Naive thymus-derived CD8-positive, alpha-beta T cell (primary cell): ENCODE results near the gene BAHCC1. TPM values are rescaled to one million over a fixed set of nuclear protein-coding genes. Genes with fewer than 3 reads are reported as not detected.
A peak's percentile ranks its signal among the peaks of the same experiment; 100 is the strongest.

Experiments used
- ATAC-seq, 2 donors: fragments of 150-1000 bp; cut with Tn5 transposase in 1 of 2; sonication (Bioruptor Pico), chemical (Tn5 transposase) in 1 of 2; 1 replicate in 1 of 2; 2 replicates in 1 of 2; pipeline ENCODE4 v1.10.0; 2021; ENCODE audit warnings: mild to moderate bottlenecking in 2 of 2, moderate library complexity in 2 of 2
- POLR2A ChIA-PET: fragments of 350-600 bp; sonication (Branson Sonifier 250); formaldehyde crosslinking; loops from one replicate; lab custom pipeline; 2021; ENCODE audit warnings: antibody characterized with exemption; lab: Charles Lee
- DNase-seq, 10 donors: peaks; one replicate each; pipeline versions ENCODE4 v3.0.0 to v3.0.0-alpha.2; 2020 to 2022
- H3K27ac Mint-ChIP-seq, 10 donors: one replicate each; pipeline ENCODE4 v1.8.0; 2020 to 2022; ENCODE audit warnings: mild to moderate bottlenecking in 10 of 10, mixed read lengths in 10 of 10, moderate library complexity in 4 of 10, inconsistent platforms in 1 of 10
- H3K27me3 Mint-ChIP-seq, 5 donors: one replicate each; pipeline ENCODE4 v1.8.0; 2021 to 2022; ENCODE audit warnings: mixed read lengths in 5 of 5
- H3K36me3 Mint-ChIP-seq, 3 donors: one replicate each; pipeline ENCODE4 v1.8.0; 2020 to 2022; ENCODE audit warnings: mixed read lengths in 3 of 3, mild to moderate bottlenecking in 2 of 3, inconsistent platforms in 1 of 3
- H3K4me1 Mint-ChIP-seq, 4 donors: one replicate each; pipeline ENCODE4 v1.8.0; 2021 to 2022; ENCODE audit warnings: mixed read lengths in 4 of 4
- H3K4me3 Mint-ChIP-seq, 10 donors: one replicate each; pipeline ENCODE4 v1.8.0; 2020 to 2022; ENCODE audit warnings: mild to moderate bottlenecking in 10 of 10, mixed read lengths in 10 of 10, moderate library complexity in 6 of 10, inconsistent platforms in 1 of 10
- H3K9me3 Mint-ChIP-seq, 9 donors: one replicate each; pipeline ENCODE4 v1.8.0; 2020 to 2022; ENCODE audit warnings: mixed read lengths in 9 of 9, mild to moderate bottlenecking in 3 of 9, inconsistent platforms in 1 of 9, moderate library complexity in 1 of 9
- polyA plus RNA-seq, 3 donors: library from polyadenylated mRNA; unstranded; fragments of 300-500 nt; fragmentation: Illumina TruSeq; gene quantifications; one replicate each; pipeline ENCODE4 v1.2.3, GENCODE V29; 2021
- total RNA-seq, 8 experiments: library from RNA in 2 of 8; stranded (reverse) in 2 of 8; gene quantifications; one replicate each; pipeline ENCODE4 v1.2.3 and lab custom pipeline; 2021 to 2026

Gene BAHCC1
- total and polyA plus RNA-seq, 5 experiments from 2014 or later: not detected

DNA sequence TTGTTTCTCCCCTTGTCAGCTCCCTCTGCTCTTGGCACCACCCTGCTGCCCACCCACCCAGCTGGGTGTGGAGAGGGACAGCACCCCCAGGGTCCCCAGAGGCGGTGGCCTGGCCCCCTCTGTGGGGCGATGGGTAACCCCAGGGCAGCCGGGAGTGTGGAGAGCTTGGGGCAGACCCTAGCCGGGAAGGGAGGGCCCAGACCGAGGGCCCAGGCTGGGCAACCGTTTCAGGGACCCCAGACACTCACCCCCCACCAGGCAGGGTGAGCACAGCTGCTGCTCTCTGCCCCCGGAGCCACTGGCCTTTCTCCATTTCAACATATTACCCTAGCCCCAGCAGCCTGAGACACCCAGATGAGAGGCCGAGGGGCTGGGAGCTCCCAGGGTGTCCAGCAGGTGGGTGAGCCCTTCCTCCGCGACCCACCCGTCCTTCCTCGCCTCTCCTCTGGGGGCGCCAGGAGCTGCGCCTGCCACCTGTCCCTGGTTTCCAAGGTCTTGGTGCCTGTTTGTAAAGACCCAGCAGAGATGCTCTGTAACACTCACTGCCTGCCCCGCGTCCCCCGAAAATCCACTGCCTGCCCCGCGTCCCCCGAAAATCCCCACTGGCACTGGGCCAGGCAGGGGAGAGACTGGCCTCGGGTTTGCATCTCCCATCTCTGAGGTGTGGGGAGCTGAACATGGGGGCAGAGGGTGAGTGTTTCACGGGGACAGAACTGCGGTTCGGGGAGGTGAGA lies 45.4 kb downstream of the BAHCC1 start:
- POLR2A ChIA-PET: no interaction called here
- ATAC-seq (no peak), DNase-seq (no peak)
- Mint-ChIP-seq H3K27me3 (peaks cover 0 to 14% (median 7%) of the 10 kb centered on the region in 5 donors), H3K4me1 (peaks cover 3 to 10% (median 4%) of the 10 kb centered on the region in 4 donors), H3K27ac (no peak overlapping the region), H3K4me3 (no peak overlapping the region), H3K36me3 (no peaks in the 10 kb centered on the region), H3K9me3 (no peaks in the 10 kb centered on the region)

DNA sequence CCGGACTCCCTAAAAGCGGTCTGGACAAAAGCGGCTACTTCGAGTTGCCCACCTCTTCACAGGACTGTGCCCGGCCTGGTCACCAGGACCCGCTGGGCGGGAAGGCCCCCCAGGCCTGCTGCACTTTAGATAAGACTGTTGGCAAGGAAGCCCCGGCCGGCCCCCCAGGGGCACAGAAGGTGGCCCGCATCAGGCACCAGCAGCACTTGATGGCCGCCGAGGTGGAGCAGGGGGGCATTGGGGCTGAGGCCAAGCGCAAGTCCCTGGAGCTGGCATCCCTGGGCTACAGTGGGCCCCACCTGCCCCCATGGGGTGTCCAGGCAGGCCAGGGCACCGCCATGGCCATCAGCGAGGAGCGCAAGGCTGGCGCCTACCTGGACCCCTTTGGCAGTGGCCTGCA lies 47.5 kb downstream of the BAHCC1 start:
- no peak overlapping the region for H3K27ac Mint-ChIP-seq
- DNase-seq: no peak
- POLR2A ChIA-PET: no interaction called here
- H3K4me3 Mint-ChIP-seq: no peak overlapping the region
- H3K36me3 Mint-ChIP-seq: no peaks in the 10 kb centered on the region
- peaks cover 0 to 12% (median 7%) of the 10 kb centered on the region in 5 donors for H3K27me3 Mint-ChIP-seq
- peaks cover 3 to 10% (median 4%) of the 10 kb centered on the region in 4 donors for H3K4me1 Mint-ChIP-seq
- no peaks in the 10 kb centered on the region for H3K9me3 Mint-ChIP-seq
- ATAC-seq: no peak

DNA sequence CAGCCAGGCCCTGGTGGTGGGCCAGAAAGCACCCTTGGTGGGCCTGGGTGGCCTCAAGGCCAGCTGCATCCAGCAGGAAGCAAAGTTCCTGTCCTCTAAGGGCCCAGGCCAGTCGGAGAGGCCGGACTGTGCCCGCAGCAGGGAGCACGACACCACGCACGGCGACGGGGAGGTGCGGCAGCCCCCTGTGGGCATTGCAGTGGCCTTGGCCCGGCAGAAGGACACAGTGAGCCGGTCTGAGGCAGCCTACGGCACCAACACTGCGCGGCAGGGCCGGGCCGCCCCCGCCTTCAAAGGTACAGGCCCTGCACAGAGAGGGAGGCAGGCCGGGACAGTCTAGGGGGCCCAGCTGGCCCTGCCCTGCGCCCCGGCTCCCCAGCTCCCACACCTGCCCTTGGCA lies 48.0 kb downstream of the BAHCC1 start:
- POLR2A ChIA-PET: no interaction called here
- H3K36me3 Mint-ChIP-seq: no peaks in the 10 kb centered on the region
- ATAC-seq: no peak
- no peak for DNase-seq
- H3K27me3 Mint-ChIP-seq: peaks cover 0 to 8% (median 3%) of the 10 kb centered on the region in 5 donors
- peaks cover 3 to 10% (median 4%) of the 10 kb centered on the region in 4 donors for H3K4me1 Mint-ChIP-seq
- H3K4me3 Mint-ChIP-seq: no peak overlapping the region
- H3K9me3 Mint-ChIP-seq: no peaks in the 10 kb centered on the region
- H3K27ac Mint-ChIP-seq: no peak overlapping the region

DNA sequence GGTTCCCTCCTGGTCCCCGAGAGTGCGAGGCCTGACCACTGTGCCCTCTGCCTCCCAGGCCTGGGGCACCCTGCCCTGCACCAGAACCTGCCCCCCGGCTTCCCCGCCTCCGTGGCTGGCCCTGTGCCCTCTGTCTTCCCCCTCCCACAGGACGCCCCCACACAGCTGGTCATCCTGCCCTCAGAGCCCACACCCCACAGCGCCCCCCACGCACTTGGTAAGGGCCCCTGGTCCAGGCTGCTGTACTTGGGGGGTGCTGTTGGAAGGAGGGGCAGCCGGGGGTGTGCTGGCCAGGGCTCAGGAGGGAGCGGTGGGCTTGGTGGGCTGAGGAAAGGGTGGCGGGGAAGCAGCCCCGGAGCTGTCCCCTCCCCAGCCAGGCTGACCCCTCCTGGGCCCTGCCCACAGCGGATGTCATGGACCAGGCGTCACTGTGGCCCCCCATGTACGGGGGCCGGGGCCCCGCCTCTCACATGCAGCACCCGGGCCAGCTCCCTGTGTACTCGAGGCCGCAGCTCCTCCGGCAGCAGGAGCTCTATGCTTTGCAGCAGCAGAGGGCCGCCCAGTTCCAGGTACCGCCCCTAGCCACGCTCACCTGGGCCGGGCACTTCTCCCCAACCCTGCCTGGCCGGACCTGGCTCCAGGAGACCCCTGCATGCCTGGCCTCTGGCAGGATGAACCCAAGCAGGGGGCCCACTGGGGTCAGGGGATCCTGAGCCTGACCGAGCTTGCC lies 49.5 kb downstream of the BAHCC1 start:
- POLR2A ChIA-PET: no interaction called here
- Mint-ChIP-seq H3K4me3 (no peak overlapping the region), H3K36me3 (no peaks in the 10 kb centered on the region), H3K27ac (no peak overlapping the region), H3K4me1 (no peaks in the 10 kb centered on the region), H3K27me3 (peaks cover 0 to 4% (median 0%) of the 10 kb centered on the region in 5 donors), H3K9me3 (no peaks in the 10 kb centered on the region)
- no peak for ATAC-seq
- no peak for DNase-seq

DNA sequence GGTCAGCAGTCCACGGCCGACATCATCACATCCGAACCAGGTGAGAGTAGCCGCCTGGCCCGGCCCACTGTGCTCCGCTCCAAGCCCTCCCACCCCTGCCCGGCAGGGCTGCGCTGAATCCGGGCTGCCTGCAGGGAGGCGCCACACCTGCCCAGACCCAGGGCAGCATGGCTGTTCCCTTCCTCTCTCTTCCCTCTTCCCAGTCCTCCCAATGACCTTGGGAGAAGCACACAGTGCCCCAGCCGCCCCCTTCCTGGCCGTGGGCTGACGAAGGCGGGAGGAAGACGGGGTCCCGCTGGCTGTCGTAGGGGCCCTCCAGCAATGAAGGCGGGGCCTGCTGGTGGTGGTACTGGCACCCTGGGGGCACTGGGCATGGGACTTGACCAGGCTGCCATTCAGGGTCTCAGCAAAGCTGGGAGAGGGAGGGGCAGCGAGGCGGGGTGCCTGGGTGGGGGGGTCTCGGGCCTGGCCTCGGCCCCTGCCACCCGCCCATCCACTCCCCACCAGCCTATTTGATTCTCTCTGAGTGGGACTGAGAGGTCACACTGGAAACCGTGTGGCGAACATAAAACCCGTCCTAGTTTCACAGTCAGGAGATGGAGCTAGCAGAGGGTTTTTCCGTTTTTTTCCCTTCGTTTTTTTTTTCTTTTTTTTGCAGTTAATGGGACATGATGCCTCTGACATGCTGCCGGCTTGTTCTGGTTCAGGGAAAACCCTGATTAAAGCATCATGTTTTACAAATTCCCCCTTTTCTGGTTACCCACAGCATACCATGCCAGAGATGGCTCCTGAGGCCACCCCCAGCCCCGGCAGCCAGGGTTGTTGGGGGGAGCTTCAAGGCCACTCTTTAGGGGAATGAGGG lies 50.6 kb downstream of the BAHCC1 start:
- ATAC-seq: no peak
- no peak for DNase-seq
- Mint-ChIP-seq H3K4me3 (no peak overlapping the region), H3K9me3 (no peaks in the 10 kb centered on the region), H3K27me3 (peaks cover 0 to 2% (median 0%) of the 10 kb centered on the region in 5 donors), H3K27ac (no peak overlapping the region), H3K36me3 (no peaks in the 10 kb centered on the region), H3K4me1 (no peaks in the 10 kb centered on the region)
- POLR2A ChIA-PET: no interaction called here

DNA sequence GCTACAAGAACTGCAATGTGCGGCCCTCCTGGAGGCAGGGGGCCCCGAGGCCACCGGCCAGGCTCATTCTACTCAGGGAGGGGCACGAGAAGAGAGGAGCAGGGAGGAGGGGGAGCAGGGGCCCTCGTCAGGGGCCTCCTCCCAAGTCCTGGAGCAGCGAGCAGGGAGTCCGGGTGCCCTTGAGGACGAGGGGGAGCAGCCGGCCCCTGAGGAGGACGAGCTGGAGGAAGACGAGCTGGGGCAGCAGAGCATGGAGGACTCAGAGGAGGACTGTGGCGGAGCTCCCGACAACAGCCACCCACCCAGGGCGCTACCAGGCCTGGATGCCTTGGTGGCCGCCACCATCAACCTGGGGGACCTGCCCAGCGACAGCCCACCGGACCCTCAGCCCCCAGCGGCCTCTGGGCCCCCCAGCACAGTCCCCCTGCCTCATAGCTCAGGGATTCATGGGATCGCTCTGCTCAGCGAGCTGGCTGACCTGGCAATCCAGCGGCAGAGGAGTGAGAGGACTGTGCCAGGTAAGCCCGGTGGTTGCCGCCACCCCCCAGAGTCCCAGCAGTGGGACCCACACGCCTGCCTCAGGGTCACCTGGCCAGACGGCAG lies 52.2 kb downstream of the BAHCC1 start:
- POLR2A ChIA-PET: interaction anchor here (0.5 kb wide), 1 partner anchor 299 kb away, joined by 5 read pairs; no protein-coding TSS in a partner anchor

DNA sequence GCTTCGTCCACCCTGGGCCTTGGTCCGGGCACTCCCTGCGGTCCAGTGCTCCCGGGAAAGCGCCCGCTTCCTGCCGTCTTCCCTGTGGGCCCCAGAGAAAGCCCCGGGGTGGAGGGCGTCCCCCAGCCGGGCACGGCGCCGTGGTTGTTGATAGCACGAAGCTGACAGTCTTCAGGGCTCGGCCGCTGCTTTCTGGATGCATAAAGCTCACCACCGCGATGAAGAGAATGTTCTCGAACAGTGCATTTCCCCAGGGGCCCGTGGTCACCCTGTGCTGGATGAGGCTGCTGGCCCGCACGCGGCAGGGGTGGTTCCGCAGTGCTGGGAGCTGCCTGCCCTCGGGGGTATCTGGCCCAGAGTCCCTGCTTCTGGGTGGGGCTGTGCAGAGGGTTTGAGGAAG lies 53.2 kb downstream of the BAHCC1 start:
- POLR2A ChIA-PET: no interaction called here

More for the DNA sequence above, 52.2 kb downstream of the BAHCC1 start:
- Mint-ChIP-seq H3K27ac (no peak overlapping the region), H3K36me3 (no peaks in the 10 kb centered on the region), H3K27me3 (no peaks in the 10 kb centered on the region), H3K9me3 (no peaks in the 10 kb centered on the region), H3K4me1 (no peaks in the 10 kb centered on the region), H3K4me3 (no peak overlapping the region)
- ATAC-seq (no peak), DNase-seq (no peak)

DNA sequence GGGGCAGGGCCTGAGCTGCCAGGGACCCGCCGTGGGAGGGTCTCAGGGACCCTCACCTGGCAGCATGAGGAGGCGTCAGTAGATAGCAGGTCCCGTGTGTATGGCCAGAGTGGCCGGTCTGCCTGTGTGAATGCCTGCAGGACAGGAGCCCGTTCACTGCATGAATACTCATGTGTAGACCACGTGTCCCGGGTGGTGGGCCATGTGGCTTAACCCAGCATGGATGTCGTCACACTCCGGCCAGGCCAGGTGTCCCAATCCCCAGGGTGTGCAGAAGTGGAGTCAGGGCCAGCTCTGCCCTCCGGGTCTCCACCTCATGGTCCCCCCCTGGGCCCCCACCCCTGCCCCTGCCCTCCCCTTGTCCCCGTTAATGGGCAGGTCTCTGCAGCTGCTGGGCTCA lies 53.7 kb downstream of the BAHCC1 start:
- no peak for ATAC-seq
- peaks cover 2 to 10% (median 7%) of the 10 kb centered on the region in 4 donors for H3K4me1 Mint-ChIP-seq
- no peaks in the 10 kb centered on the region for H3K36me3 Mint-ChIP-seq
- POLR2A ChIA-PET: no interaction called here
- H3K4me3 Mint-ChIP-seq: no peak overlapping the region
- no peak for DNase-seq
- H3K27me3 Mint-ChIP-seq: peaks cover 0 to 2% (median 0%) of the 10 kb centered on the region in 5 donors
- no peak overlapping the region for H3K27ac Mint-ChIP-seq
- no peaks in the 10 kb centered on the region for H3K9me3 Mint-ChIP-seq

More for the DNA sequence above, 53.2 kb downstream of the BAHCC1 start:
- H3K4me1 Mint-ChIP-seq: peaks cover 2 to 5% (median 4%) of the 10 kb centered on the region in 4 donors
- no peaks in the 10 kb centered on the region for H3K9me3 Mint-ChIP-seq
- no peak overlapping the region for H3K27ac Mint-ChIP-seq
- no peaks in the 10 kb centered on the region for H3K36me3 Mint-ChIP-seq
- no peak overlapping the region for H3K4me3 Mint-ChIP-seq
- peaks cover 0 to 2% (median 0%) of the 10 kb centered on the region in 5 donors for H3K27me3 Mint-ChIP-seq
- ATAC-seq: no peak
- no peak for DNase-seq

DNA sequence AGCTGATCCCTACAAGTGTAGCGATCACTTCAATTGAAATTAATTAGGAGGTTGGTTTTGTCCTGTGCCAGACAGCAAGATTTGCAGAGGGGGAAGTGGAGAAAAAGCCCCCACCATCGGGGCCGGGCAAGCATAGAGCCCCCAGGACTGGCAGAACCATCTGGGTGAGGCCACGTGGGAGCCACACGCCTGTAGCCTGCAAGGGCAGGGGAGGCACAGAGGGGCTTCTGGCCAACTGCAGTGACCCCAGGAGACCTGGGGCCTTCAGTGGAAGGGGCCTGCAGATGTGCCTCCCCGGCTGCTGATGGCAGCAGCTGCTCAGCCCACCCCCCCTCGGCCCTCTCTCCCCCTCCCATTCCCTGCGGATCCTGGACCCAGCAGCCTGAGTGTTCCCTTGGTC lies 54.1 kb downstream of the BAHCC1 start:
- peaks cover 2 to 12% (median 9%) of the 10 kb centered on the region in 4 donors for H3K4me1 Mint-ChIP-seq
- H3K27ac Mint-ChIP-seq: no peak overlapping the region
- POLR2A ChIA-PET: no interaction called here
- no peak for ATAC-seq
- H3K4me3 Mint-ChIP-seq: no peak overlapping the region
- no peaks in the 10 kb centered on the region for H3K36me3 Mint-ChIP-seq
- DNase-seq: no peak
- H3K27me3 Mint-ChIP-seq: peaks cover 0 to 2% (median 0%) of the 10 kb centered on the region in 5 donors
- H3K9me3 Mint-ChIP-seq: no peaks in the 10 kb centered on the region

DNA sequence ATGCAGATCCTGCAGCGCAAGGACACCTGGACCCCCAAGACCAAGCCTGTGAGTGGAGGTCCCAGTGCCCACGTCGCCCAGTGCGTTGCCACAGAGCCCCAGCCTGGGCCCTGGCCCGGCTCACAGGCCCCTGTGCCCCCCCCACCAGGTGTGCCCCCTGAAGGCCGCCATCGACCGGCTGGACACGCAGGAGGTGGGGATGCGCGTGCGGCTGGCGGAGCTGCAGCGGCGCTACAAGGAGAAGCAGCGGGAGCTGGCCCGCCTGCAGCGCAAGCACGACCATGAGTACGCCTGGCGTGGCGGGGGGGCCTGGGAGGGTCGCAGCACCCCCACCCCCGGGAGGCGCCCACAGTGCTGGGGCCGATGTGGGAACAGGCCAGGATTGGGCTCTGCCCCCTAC lies 56.6 kb downstream of the BAHCC1 start:
- Mint-ChIP-seq H3K9me3 (no peaks in the 10 kb centered on the region), H3K4me3 (no peak overlapping the region), H3K4me1 (peaks cover 6 to 18% (median 14%) of the 10 kb centered on the region in 4 donors), H3K36me3 (no peaks in the 10 kb centered on the region), H3K27me3 (peaks cover 0 to 2% (median 0%) of the 10 kb centered on the region in 5 donors), H3K27ac (no peak overlapping the region)
- ATAC-seq (no peak), DNase-seq (no peak)
- POLR2A ChIA-PET: no interaction called here

DNA sequence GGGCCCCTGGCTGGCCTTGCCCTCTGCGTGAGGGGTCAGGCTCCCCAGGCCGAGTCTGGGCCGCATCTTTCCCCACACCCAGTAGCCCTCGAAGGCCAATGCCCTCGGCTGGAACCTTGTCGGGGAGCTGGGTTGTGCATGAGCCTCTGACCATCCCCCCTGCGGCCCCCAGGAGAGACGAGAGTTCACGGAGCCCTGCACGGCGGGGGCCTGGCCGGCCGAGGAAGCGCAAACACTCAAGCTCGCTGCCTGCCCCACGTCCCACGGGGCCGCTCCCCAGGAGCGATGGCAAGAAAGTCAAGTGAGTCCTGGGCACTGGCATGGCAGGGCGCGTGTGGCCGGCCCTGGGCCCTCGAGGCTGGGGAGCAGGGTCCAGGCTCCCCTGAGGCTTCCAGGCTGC lies 57.3 kb downstream of the BAHCC1 start:
- H3K27ac Mint-ChIP-seq: no peak overlapping the region
- H3K9me3 Mint-ChIP-seq: no peaks in the 10 kb centered on the region
- peaks cover 7 to 18% (median 16%) of the 10 kb centered on the region in 4 donors for H3K4me1 Mint-ChIP-seq
- ATAC-seq (no peak), DNase-seq (no peak)
- POLR2A ChIA-PET: interaction anchor here (0.6 to 1.2 kb wide), 2 partner anchors 23 to 226 kb away, joined by 3 read pairs; no protein-coding TSS in a partner anchor
- H3K36me3 Mint-ChIP-seq: no peaks in the 10 kb centered on the region
- no peak overlapping the region for H3K4me3 Mint-ChIP-seq
- H3K27me3 Mint-ChIP-seq: peaks cover 0 to 2% (median 0%) of the 10 kb centered on the region in 5 donors

DNA sequence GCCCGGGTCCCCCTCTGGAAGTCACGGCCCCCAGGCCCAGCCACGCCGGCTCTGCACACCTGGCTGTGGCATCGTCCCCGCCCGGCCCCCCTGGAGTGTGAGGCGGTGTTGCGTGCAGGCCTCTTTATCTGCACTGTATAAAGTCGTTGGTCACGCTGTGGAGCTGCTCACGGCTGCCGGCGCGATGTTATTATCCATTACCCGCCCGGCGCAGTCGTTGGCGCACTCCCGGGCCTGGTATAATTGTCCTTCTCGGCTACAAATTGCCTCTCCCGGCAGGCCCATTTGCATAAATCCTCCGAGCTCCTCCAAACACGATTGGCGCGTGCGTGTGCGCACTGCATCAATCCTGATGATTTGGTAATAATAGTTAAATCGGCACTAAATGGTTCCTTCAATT lies 57.8 kb downstream of the BAHCC1 start:
- Mint-ChIP-seq H3K36me3 (no peaks in the 10 kb centered on the region), H3K4me1 (peaks cover 7 to 18% (median 16%) of the 10 kb centered on the region in 4 donors), H3K27ac (peak overlapping the region in 2 of 10 donors; percentile 5 to 14), H3K27me3 (peaks cover 0 to 2% (median 0%) of the 10 kb centered on the region in 5 donors), H3K9me3 (no peaks in the 10 kb centered on the region), H3K4me3 (peak overlapping the region in 8 of 10 donors; percentile 8 to 69 (median 36))
- POLR2A ChIA-PET: interaction anchor here (0.5 to 1.2 kb wide), 3 partner anchors 23 to 226 kb away, joined by 3 read pairs; no protein-coding TSS in a partner anchor
- DNase-seq (no peak), ATAC-seq (no peak)
